ENCODE results near the gene TMEM39A. TPM values are rescaled to one million over a fixed set of nuclear protein-coding genes. Genes with fewer than 3 reads are reported as not detected.

The TMEM39A gene
- total RNA-seq, 1 donor from 2014 or later, result 52.9 TPM

GRCh38 chr3:119395923-119396358 lies 67.5 kb downstream of the TMEM39A start:
- no peaks in the 10 kb centered on the region for H3K36me3 ChIP-seq (ENCODE audit: control insufficient read depth, insufficient read depth, low read length)
- TF ChIP-seq CTCF (IDR thresholded peaks at IDR 0.05; ENCODE audit: insufficient read depth, low read length, poor library complexity, severe bottlenecking), result no peak
- H3K4me3 ChIP-seq (ENCODE audit: low read depth, low read length), result no peak overlapping the region
- DNase-seq (ENCODE audit: low read depth), result no peak
- H3K27me3 ChIP-seq (ENCODE audit: control insufficient read depth, insufficient read depth, low read length), result no peaks in the 10 kb centered on the region

GRCh38 chr3:119388577-119388976 lies 74.8 kb downstream of the TMEM39A start:
- H3K27me3 ChIP-seq (ENCODE audit: control insufficient read depth, insufficient read depth, low read length), result no peaks in the 10 kb centered on the region
- H3K4me3 ChIP-seq (ENCODE audit: low read depth, low read length), result no peak overlapping the region
- peak; percentile 7 for TF ChIP-seq CTCF (IDR thresholded peaks at IDR 0.05; ENCODE audit: insufficient read depth, low read length, poor library complexity, severe bottlenecking)
- DNase-seq (ENCODE audit: low read depth), result no peak
- H3K36me3 ChIP-seq (ENCODE audit: control insufficient read depth, insufficient read depth, low read length), result no peaks in the 10 kb centered on the region

- H3K27me3 ChIP-seq (ENCODE audit: control insufficient read depth, insufficient read depth, low read length), result no peaks in the 10 kb centered on the region
- no peaks in the 10 kb centered on the region for H3K36me3 ChIP-seq (ENCODE audit: control insufficient read depth, insufficient read depth, low read length)
- no peak for DNase-seq (ENCODE audit: low read depth)
- H3K4me3 ChIP-seq (ENCODE audit: low read depth, low read length), result no peak overlapping the region
- no peak for TF ChIP-seq CTCF (IDR thresholded peaks at IDR 0.05; ENCODE audit: insufficient read depth, low read length, poor library complexity, severe bottlenecking)
These were observed 81.3 kb downstream of the TMEM39A start for GRCh38 chr3:119382134-119382533.

- DNase-seq (ENCODE audit: low read depth), result no peak
- H3K4me3 ChIP-seq (ENCODE audit: low read depth, low read length), result no peak overlapping the region
- no peak for TF ChIP-seq CTCF (IDR thresholded peaks at IDR 0.05; ENCODE audit: insufficient read depth, low read length, poor library complexity, severe bottlenecking)
- H3K27me3 ChIP-seq (ENCODE audit: control insufficient read depth, insufficient read depth, low read length), result no peaks in the 10 kb centered on the region
- H3K36me3 ChIP-seq (ENCODE audit: control insufficient read depth, insufficient read depth, low read length), result no peaks in the 10 kb centered on the region
These were observed 82.7 kb downstream of the TMEM39A start for GRCh38 chr3:119380697-119381096.

Other genes starting within 250 kb of the TMEM39A start
- 23.1 and 23.3 TPM in 2 replicates for gene B4GALT4, start 222.7 kb downstream of the TMEM39A start, total RNA-seq
- gene ARHGAP31, start 169.2 kb downstream of the TMEM39A start, total RNA-seq, result 17.0 and 18.5 TPM in 2 replicates
- gene POGLUT1, start 5.3 kb upstream of the TMEM39A start, total RNA-seq, result 15.5 and 20.3 TPM in 2 replicates
- gene TIMMDC1, start 34.9 kb upstream of the TMEM39A start, total RNA-seq, result 55.5 and 56.0 TPM in 2 replicates
- not detected in 2 replicates for gene CD80, start 96.0 kb upstream of the TMEM39A start, total RNA-seq
- gene ADPRH, start 115.9 kb upstream of the TMEM39A start, total RNA-seq, result 7.3 and 10.1 TPM in 2 replicates
- gene PLA1A, start 134.3 kb upstream of the TMEM39A start, total RNA-seq, result 0.75 and 1.4 TPM in 2 replicates
- gene POPDC2, start 197.0 kb upstream of the TMEM39A start, total RNA-seq, result 1.0 and 4.9 TPM in 2 replicates
- gene COX17, start 213.8 kb upstream of the TMEM39A start, total RNA-seq, result 17.9 and 27.4 TPM in 2 replicates
- gene CFAP91, start 239.4 kb upstream of the TMEM39A start, total RNA-seq, result 3.3 and 7.1 TPM in 2 replicates